Mesenteric fat pad (tissue), 1 donor: ENCODE results near the gene CYTH3. TPM values are rescaled to one million over a fixed set of nuclear protein-coding genes. Genes with fewer than 3 reads are reported as not detected.
"Not testable (repeated sequence)": the region's sequence is repeated elsewhere in the genome, so short reads cannot be mapped to it uniquely, and the experiment has no call there.

Experiments
- DNase-seq: peaks from one replicate; pipeline ENCODE4 v3.0.0-alpha.2; 2020; ENCODE audit warnings: low spot score
- total RNA-seq: library from RNA; stranded (reverse); fragmentation: NEBNext Ultra II Directional; extraction: Animal tissue kit (Norgen Biotek cat#: 25700); gene quantifications from one replicate; pipeline ENCODE4 v1.2.1, GENCODE V29; 2021
- donor health status: DM: yes; HTN: yes; CAD: no.

The CYTH3 gene
- total RNA-seq, 1 donor from 2014 or later = 36.1 TPM

DNA sequence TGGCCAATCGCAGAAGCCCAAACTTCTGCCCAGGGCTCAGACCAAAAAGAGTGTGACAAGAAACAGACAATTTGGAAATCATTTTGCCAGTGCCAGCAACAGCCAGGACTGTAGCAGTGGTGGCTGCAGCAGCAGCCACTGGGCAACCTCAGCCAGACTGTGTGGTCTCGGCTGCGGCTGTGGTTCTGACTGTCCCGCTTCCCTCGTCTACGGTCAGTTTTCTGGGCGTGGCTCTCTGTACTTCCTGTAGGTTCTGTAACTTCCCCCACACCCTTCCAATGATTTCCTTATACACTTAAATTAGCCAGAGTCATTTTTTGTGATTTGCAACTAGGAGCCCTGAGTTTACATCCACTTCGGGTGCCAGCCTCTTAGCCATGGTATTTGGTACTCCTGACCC is 39.9 kb downstream of the CYTH3 start:
- DNase-seq = no peak

DNA sequence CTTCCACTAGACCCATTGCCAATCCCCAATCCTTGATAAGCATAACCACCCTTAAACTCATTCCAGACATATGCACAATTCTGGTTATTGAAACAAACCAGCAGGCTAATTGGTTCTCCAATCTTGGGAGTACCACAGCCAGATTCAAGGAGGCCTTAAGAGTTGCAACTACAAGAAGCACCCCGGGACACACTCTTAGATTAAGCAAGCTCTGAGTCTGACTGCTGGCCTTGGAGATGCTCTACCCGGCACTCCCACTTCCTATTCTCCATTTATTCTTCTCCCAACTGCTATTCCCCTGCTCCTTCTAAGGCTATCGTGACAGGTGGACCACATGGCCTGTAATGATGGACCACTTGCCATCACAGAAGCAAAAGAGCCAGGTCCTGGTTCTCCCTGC is 40.3 kb downstream of the CYTH3 start:
- no peak for DNase-seq

DNA sequence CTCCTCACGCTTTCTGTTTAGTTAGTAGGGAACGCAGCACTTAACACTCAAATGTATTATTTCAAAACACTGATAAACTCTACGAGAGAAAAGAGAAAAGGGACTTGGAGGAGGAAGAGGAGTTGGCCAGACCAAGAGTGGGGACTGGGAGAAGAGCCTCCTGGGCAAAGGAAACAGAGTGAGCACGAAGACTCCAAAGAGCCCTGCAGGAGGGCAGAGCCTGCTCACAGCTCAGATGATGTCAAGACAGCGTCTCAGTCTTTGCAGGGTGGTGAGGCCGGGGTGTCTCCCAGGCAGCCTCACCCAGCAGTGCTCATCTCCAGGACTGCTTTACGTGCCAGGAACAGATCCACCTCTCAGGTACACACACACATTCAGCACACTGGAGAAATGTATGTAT is 41.2 kb downstream of the CYTH3 start:
- no peak for DNase-seq

DNA sequence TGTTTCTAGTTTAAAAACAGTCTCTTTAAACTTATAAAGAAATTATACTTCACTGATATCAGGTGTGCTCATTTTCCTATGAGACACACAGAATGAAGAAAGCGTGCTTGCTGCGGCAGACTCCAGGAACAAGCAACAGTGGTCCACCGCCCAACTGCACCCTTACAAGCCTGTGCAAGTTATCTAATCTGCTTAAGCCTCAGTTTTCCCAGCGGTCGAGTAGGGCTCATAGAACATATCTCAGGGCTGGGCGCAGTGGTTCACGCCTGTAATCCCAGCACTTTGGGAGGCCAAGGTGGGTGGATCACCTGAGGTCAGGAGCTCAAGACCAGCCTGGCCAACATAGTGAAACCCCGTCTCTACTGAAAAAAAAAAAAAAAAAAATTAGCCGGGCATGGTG is 43.1 kb downstream of the CYTH3 start:
- not testable (repeated sequence) for DNase-seq

DNA sequence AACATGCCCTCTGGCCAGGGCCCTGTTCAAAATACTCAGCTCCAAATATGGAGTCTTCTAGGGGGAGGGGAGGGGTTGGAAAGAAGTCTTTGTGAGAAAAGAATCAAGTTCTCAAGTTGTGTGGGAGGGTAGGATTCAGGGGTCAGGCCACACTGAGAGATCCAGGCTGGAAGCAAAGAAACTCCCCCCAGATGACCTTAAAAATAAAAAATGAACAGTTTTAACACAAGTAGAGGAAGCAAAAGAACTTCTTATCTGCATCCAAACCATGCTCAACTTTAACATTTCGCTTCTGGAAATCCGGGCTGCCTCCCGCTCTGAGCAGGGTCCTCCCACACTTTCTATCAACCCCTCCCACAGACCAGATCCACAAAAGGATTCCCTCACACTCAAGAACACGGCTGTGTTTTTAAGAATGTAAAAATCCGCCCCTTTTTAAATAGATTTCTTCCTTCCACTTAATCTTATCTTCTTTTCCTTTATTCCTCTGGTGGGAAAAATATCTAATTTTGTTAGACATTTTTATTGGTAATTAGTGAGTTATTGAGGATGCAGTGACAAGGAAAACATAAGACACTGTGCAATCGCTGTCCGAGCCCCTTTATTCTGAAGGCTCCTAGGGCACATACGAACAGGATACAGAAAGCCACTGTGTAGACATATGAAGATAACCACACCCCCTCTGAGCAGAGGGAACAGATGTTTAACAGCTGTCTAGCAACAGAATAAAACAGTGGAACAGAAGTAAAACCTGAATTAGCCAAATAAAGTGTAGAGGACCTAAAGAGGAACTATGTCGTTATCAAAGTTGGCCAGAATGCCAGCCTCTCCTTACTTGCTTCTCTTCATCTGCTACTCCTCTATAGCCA is 43.8 kb downstream of the CYTH3 start:
- DNase-seq = no peak

DNA sequence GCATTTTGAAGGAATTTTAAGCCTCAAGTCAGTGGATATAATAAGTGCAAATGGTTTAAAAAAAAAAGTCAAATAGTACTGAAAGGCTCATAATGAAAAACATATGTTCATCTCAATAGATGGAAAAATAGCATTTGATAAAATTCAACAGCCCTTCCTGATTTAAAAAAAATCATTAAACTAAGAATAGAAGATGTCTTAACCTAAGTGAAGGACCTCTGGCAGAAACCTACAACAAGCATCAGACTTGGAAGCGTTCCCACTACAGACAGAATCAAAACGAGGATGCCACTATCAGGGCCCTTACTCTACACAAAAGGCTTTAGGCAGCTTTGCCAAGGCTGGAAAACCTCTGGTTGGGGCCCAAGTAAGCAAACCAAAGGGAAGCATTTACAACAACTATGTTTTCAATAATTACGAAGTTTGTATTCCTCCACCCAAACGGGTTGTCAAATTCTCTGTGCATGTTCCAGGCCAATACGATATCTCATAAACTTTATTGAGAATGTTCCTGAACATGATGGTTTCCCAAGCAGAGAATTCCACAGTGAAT is 45.1 kb downstream of the CYTH3 start:
- no peak for DNase-seq

DNA sequence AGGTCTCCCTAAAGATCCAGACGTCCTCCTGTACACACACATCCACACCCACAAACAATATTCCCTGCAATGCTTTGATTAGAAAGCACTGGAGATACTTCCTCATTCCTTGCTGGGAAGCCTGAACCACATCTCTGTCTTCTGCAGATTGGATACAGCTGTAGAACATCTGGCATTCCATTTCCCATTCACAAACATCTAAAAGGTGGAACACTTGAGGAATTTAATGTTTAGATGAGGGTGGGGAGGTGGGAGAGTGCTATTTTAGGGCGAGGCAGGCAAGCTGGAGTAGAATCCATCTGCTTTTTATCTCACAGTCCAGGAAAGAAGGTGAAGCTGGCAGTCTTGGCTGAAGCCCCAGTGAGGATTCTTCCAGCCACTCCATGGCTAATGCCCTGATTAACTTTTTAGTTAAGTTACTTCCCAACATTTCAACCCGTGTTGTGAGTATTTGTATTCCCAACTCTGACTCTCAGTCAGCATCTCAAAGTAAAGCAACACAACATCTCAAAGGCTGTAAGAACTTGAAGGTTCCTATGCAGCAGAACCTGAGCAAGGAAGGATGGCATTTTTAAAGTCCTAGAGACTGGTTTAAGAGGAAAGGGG is 46.1 kb downstream of the CYTH3 start:
- no peak for DNase-seq

DNA sequence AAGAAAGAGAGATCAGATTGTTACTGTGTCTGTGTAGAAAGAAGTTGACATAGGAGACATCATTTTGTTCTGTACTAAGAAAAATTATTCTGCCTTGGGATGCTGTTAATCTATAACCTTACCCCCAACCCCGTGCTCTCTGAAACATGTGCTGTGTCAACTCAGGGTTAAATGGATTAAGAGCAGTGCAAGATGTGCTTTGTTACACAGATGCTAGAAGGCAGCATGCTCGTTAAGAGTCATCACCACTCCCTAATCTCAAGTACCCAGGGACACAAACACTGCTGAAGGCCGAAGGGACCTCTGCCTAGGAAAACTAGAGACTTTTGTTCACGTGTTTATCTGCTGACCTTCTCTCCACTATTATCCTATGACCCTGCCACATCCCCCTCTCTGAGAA is 49.0 kb downstream of the CYTH3 start:
- DNase-seq = not testable (repeated sequence)

DNA sequence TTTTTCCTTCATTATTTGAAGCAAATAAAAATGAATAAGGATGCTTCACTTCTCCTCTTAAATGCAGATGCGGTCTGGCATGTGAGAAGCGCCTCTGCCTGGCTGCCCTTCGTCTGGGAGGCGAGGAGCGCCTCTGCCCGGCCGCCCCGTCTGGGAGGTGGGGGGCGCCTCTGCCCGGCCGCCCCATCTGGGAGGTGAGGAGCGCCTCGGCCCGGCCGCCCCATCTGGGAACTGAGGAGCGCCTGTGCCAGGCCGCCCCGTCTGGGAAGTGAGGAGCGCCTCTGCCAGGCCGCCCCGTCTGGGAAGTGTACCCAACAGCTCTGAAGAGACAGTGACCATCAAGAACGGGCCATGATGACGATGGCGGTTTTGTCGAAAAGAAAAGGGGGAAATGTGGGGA is 49.4 kb downstream of the CYTH3 start:
- not testable (repeated sequence) for DNase-seq

DNA sequence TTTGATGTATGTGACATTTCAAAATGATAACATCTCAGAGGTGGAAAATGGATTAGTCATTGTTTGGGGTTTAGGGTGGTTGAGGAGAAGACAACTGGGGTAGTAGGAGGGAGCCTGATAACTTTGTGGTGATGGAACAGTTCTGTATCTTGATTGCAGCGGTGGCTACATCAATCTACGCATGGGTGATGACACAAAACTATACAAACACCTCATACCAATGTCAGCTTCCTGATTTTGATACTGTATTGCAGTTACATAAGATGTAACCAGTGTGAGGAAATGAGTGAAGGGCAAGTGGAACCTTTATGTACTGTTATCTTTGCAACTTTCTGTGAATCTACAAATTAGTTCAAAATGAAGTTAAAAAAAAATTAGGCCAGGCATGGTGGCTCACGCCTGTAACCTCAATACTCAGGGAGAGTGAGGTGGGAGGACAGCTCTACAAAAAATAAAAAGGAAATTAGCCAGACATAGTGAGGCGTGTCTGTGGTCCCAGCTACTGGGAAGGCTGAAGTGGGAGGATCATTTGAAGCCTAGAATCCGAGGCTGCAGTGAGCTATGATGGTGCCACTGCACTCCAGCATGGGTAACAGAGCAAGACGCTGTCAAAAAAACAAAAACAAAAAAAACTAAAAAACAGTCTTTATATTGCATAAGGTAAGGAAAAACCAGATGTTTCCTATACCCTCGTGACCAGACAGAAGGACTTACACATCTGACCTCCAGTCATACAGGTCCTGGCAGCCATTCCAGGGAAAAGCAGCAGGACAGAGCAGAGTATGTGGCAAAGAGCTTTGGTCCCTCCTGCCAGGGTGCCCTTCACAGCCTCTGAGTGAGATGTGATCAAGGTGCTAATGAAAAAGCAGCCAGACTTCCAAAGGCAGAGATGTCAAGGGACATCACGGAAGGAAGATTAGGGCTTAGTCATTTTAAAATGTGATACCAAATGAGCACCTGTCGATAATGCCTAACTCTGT is 50.8 kb downstream of the CYTH3 start:
- DNase-seq = no peak

DNA sequence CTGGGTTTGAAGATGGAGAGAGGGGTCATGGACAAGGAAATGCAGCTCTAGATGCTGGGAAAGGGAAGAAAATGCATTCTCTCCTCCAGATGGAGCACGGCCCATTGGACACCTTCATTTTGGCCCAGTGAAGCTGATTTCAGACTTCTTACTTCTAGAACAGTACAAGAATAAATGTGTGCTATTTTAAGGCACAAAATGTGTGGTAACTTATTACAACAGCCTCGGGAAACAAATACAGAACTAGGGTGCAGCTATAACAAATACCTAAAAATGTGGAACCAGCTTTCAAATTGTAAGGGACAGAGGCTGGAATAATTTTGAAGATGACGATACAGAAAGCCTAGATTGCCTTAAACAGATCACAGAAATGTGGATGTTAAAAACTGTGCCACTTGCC is 54.1 kb downstream of the CYTH3 start:
- DNase-seq = no peak

DNA sequence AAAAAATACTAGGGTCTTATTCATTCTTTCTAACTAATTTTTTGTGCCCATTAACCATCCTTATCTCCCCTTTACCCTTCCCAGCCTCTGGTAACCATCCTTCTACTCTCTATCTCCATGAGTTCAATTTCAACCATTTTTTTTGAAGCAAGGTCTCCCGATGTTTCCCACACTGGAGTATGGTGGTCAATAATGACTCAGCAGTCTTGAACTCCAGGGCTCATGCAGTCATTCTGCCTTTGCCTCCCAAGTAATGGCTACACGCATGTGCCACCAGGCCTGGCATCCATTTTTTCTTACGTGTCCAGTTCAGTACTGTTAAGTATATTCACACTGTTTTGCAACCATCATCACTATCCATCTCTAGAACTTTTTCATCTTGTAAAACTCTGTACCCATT is 60.4 kb downstream of the CYTH3 start:
- no peak for DNase-seq

DNA sequence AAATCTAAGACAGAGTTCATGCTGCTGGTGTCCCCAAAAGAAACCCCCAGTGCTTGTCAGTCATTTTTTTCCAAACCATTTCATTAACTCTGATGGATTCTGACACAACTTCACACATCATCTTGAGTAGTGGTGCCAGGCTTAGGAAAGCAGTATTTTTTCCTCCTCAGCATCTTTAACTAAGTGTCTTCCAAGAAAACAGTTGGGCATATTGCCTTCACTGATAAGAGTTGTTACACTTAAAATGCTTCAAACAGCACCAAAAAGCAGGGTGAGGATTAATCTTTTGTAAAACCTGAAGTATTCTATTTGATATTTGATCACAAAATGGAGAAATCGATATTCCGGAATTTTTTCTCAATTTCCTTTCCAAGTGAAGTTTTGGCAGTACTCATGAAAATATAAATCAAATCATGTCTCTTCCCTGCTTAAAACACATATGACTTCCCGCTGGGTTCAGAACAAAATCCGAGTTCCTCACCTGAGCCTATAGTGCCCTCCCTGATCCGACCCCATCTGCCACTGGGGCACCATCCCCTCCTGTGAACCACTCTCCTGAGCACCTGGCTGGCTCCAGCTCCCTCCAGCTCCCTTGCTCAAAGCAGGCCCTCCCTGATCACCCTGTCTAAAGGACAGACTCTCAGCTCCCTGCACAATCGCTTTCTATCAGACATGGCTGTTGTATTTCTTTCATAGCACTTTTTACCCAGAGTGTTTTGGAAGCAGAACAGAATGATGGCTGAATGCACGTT is 61.6 kb downstream of the CYTH3 start:
- DNase-seq = no peak

DNA sequence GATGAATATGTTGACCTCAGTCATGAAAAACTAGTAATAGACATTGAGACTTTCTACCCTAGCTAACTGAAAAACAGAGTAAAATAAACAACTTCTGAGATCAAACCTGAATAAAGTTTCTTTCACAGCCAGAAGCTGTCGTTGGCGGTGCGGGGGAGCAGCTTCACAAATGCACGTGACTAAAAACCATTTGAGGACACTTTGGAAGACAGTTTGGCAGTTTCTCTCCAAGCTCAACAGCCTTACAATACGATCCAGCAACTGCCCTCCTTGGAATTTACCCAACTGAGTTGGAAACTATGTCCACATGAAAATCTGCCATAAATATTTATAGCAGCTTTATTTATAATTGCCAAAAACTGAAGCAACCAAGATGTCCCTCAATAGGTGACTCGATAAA is 63.1 kb downstream of the CYTH3 start:
- no peak for DNase-seq

DNA sequence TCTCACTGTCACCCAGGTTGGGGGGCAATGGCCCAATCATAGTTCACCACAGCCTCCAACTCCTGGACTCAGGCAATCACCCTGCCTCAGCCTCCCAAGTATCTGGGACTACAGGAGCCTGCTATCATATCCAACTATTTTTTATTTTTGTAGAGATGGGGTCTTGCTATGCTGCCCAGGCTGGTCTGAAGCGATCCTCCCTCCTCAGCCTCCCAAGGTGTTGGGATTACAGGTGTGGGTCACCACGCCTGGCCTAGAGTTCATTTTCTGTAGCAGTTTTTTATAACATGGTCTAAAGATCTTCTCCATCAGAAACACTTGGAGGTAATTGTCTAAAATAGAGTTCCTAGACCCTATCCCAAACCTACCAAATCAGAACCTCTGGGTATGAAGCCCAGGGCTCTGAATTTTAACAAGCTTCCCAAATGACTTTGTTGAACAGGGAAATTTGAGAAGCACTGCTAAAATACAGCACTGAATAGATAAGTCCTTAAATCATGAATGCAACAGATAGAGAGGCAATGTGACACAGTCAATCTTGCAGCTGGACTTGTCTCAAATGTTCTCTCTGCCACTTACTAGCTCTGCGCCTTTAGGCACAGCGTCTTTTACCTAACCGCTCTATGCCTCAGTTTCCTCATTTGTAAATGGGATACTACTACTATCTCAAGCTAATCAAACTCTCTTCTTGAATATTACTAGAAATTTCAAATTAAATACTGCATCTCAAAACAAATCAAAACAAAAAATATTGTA is 63.7 kb downstream of the CYTH3 start:
- no peak for DNase-seq

DNA sequence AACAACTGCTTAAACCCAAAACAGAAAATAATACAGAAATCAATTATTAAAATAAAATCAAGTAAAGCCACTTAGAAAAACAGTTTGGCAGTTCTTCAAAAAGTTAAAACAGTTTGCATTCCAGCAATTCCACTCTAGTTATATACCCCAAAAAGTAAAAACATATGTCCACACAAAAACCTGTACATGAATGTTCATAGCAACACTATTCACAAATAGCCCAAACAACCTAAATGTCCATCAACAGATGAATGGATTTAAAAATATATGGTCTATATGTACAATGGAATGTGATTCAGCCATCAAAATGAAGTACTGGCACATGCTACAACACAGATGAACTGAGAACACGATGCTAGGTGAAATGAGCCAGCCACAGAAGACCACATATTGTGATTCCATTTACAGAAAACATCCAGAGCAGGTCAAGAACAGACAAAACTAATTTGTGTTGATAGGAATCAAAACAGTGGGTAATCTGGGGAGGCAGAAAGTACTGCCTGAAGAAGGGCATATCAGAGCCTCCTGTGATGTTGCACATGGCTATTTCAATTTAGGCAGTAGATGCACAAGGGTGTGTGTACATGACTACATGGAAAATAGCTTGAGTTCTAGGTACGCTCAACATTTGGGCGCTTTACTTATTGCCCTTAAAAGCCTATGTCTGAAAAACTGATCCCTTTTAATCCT is 66.3 kb downstream of the CYTH3 start:
- no peak for DNase-seq

DNA sequence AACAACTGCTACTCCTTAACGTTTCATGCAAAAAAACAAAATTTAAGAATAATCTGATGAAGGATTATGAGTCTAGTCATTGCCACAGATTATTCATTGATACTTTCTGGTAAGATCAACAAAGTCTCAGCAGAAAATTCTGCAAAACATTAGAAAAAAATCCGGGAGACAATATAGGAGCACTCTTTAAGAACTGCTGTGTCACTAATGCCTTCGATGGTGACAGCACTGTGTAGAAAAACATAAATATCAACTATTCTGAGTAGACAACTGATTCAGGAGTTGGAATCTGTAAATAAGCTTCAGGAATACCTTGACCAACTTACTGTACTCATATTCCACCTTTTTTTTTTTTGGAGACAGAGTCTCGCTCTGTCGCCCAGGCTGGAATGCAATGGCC is 69.0 kb downstream of the CYTH3 start:
- no peak for DNase-seq

DNA sequence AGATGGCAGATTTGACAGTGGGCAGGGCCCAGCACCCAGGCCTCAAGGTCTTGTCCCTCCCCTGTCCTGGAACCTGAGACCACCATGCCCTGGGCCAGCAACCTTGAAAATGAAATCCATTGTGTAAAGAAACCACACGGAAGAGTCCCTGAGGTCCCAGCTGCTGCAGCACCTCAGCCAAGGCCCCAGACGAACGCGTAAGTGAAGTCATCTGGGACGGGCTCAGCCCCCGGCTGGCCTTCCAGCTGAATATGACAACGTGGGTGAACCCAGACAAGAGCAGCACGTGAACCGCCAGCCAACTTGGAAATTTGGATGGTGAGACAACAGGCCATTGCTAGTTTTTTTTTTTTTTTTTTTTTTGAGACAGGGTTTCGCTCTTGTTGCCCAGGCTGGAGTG is 70.3 kb downstream of the CYTH3 start:
- DNase-seq = no peak

DNA sequence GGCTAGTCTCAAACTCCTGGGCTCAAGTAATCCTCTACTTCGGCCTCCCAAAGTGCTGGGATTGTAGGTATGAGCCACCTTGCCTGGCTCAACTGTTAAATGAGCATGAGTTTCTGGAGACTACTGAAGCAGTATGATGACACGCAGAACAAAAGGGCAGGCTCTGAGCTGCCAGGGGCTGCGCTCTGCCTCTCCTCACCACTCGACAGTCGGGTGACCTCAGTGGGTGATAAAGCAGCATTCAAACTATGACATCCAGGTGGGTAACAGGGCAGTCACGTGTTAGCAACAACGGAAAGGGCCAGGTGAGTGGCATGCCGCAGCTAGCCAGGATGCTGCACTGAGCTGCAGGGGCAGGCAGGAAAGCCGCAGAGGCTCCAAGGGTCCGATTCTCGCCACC is 71.5 kb downstream of the CYTH3 start:
- no peak for DNase-seq
